Caco-2 (cell line): Measurements from ENCODE around the gene ITGAD. TPM values are rescaled to one million over a fixed set of nuclear protein-coding genes. Genes with fewer than 3 reads are reported as not detected.

Experiments used
- BruUV-seq: library from RNA; stranded (reverse); fragments of 400-500 nt; replicated peaks from 2 replicates; lab custom pipeline; 2021; lab: Mats Ljungman, UMichigan
- CTCF ChIA-PET: fragments of 300-600 bp; sonication (Branson Sonifier 250); formaldehyde crosslinking; loops from one replicate; lab custom pipeline; 2022; ENCODE audit warnings: antibody characterized with exemption; lab: Charles Lee
- POLR2A ChIA-PET: fragments of 300-600 bp; sonication (Branson Sonifier 250); formaldehyde crosslinking; loops from one replicate; lab custom pipeline; 2022; ENCODE audit warnings: antibody characterized with exemption; lab: Charles Lee
- DNase-seq, 2 experiments: peaks; one replicate each; pipeline versions ENCODE4 v3.0.0 to v3.0.0-alpha.2; 2020 to 2022
- H3K27me3 ChIP-seq: replicated peaks from 2 replicates; pipeline ENCODE4 v1.6.0; 2011; ENCODE audit warnings: low read length; ENCODE audit not compliant: control insufficient read depth, insufficient read depth
- H3K36me3 ChIP-seq: 2 replicates; pipeline ENCODE4 v1.5.1; 2011; ENCODE audit warnings: low read length; ENCODE audit not compliant: control insufficient read depth, insufficient read depth
- H3K4me1 ChIP-seq: fragments of 250-450 bp; sonication (Bioruptor Pico); 2 replicates; pipeline ENCODE4 v1.5.1; 2020; ENCODE audit warnings: mild to moderate bottlenecking
- H3K4me3 ChIP-seq: 2 replicates; pipeline ENCODE4 v1.5.1; 2011; ENCODE audit warnings: low read depth, mild to moderate bottlenecking, control low read depth, low read length
- H3K9me3 ChIP-seq: fragments of 250-450 bp; sonication (Bioruptor Pico); 2 replicates; pipeline ENCODE4 v1.5.1; 2020; ENCODE audit warnings: mild to moderate bottlenecking, moderate library complexity
- H3K27ac Mint-ChIP-seq: one replicate; pipeline ENCODE4 v1.8.0; 2022; ENCODE audit warnings: mixed read lengths; ENCODE audit not compliant: unreplicated experiment
- H3K27me3 Mint-ChIP-seq: one replicate; pipeline ENCODE4 v1.8.0; 2022; ENCODE audit warnings: mixed read lengths; ENCODE audit not compliant: insufficient read depth, unreplicated experiment
- H3K36me3 Mint-ChIP-seq: one replicate; pipeline ENCODE4 v1.8.0; 2022; ENCODE audit warnings: mild to moderate bottlenecking, mixed read lengths; ENCODE audit not compliant: insufficient read depth, unreplicated experiment
- H3K4me1 Mint-ChIP-seq: one replicate; pipeline ENCODE4 v1.8.0; 2022; ENCODE audit warnings: low read depth, mixed read lengths; ENCODE audit not compliant: unreplicated experiment
- H3K4me3 Mint-ChIP-seq: one replicate; pipeline ENCODE4 v1.8.0; 2022; ENCODE audit warnings: mild to moderate bottlenecking, moderate library complexity, mixed read lengths; ENCODE audit not compliant: unreplicated experiment
- H3K9me3 Mint-ChIP-seq: one replicate; pipeline ENCODE4 v1.8.0; 2022; ENCODE audit warnings: mixed read lengths; ENCODE audit not compliant: unreplicated experiment
- intact Hi-C: fragments of 100-400 bp; cut with micrococcal nuclease; formaldehyde crosslinking; loops from one replicate; pipeline ENCODE4 v1.10.0; 2022; ENCODE audit not compliant: unreplicated experiment
- total RNA-seq: library from RNA; stranded (reverse); gene quantifications from 2 replicates; pipeline ENCODE4 v1.2.3, GENCODE V29; 2022
- TF ChIP-seq, protein P1 (sequence below), 2 experiments: fragments of 200-600 bp in 1 of 2; IDR thresholded peaks; 1 replicate in 1 of 2; 2 replicates in 1 of 2; pipeline versions ENCODE4 v1.5.1 to v1.8.0; 2011 to 2022; ENCODE audit warnings: antibody characterized with exemption in 1 of 2, control low read depth in 1 of 2, inconsistent platforms in 1 of 2, low read depth in 1 of 2, low read length in 1 of 2, mild to moderate bottlenecking in 1 of 2, moderate library complexity in 1 of 2; ENCODE audit not compliant: insufficient read depth in 1 of 2, severe bottlenecking in 1 of 2, unreplicated experiment in 1 of 2

ITGAD gene
- total RNA-seq, 1 experiment from 2014 or later = not detected

DNA sequence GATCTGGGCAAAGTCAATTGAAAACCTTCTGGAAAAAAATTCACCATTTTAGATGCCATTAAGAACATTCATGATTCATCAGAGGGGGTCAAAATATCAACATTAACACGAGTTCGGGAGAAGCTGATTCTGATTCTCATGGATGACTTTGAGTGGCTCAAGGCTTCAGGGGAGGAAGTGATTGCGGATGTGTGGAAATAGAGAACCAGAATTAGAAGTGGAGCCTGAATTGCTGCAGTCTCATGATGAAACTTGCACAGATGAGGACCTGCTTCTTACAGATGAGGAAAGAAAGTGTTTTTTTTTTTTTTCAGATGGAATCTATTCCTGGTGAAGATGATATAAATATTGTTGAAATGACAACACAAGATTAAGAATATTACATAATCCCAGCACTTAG is 25.3 kb upstream of the ITGAD start:
- no peaks in the 10 kb centered on the region for H3K9me3 Mint-ChIP-seq
- Histone ChIP-seq H3K4me3 (no peak overlapping the region), H3K27me3 (no peaks in the 10 kb centered on the region), H3K4me1 (no peaks in the 10 kb centered on the region), H3K9me3 (no peaks in the 10 kb centered on the region), H3K36me3 (no peaks in the 10 kb centered on the region)
- H3K36me3 Mint-ChIP-seq = no peaks in the 10 kb centered on the region
- TF ChIP-seq, protein P1, sequence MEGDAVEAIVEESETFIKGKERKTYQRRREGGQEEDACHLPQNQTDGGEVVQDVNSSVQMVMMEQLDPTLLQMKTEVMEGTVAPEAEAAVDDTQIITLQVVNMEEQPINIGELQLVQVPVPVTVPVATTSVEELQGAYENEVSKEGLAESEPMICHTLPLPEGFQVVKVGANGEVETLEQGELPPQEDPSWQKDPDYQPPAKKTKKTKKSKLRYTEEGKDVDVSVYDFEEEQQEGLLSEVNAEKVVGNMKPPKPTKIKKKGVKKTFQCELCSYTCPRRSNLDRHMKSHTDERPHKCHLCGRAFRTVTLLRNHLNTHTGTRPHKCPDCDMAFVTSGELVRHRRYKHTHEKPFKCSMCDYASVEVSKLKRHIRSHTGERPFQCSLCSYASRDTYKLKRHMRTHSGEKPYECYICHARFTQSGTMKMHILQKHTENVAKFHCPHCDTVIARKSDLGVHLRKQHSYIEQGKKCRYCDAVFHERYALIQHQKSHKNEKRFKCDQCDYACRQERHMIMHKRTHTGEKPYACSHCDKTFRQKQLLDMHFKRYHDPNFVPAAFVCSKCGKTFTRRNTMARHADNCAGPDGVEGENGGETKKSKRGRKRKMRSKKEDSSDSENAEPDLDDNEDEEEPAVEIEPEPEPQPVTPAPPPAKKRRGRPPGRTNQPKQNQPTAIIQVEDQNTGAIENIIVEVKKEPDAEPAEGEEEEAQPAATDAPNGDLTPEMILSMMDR (IDR thresholded peaks at IDR 0.05; ENCODE audit: insufficient read depth in 1 of 2, low read depth in 1 of 2, low read length in 1 of 2, severe bottlenecking in 1 of 2, unreplicated experiment in 1 of 2) = no peak
- H3K27me3 Mint-ChIP-seq = peaks cover 3% of the 10 kb centered on the region
- no peak for DNase-seq
- H3K4me1 Mint-ChIP-seq = no peaks in the 10 kb centered on the region
- ChIA-PET POLR2A (no interaction called here), CTCF (interaction anchor here (0.6 kb wide), 1 partner anchor 506 kb away, joined by 6 read pairs; the partner anchor contains the start of gene ZNF267)
- intact Hi-C loops = no loop called here
- no TSS peak for BruUV-seq
- no peak overlapping the region for H3K27ac Mint-ChIP-seq
- H3K4me3 Mint-ChIP-seq = no peak overlapping the region

DNA sequence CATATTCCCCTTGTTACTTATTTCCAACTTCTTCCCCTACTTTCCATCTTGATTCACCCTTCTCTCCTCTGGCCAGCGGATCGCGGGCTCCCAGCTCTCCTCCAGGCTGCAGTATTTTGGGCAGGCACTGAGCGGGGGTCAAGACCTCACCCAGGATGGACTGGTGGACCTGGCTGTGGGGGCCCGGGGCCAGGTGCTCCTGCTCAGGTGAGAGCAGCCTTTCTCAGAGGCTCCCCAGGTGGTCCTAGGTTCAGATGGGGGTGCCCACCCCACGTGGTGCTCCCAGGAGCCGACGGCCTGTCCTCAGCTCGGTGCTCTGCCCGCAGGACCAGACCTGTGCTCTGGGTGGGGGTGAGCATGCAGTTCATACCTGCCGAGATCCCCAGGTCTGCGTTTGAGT is 22.1 kb upstream of the ITGAD start:
- Histone ChIP-seq H3K4me1 (no peaks in the 10 kb centered on the region), H3K36me3 (no peaks in the 10 kb centered on the region), H3K27me3 (no peaks in the 10 kb centered on the region), H3K9me3 (no peaks in the 10 kb centered on the region), H3K4me3 (no peak overlapping the region)
- POLR2A ChIA-PET = no interaction called here
- BruUV-seq = no TSS peak
- no peaks in the 10 kb centered on the region for H3K9me3 Mint-ChIP-seq
- H3K4me3 Mint-ChIP-seq = no peak overlapping the region
- H3K27me3 Mint-ChIP-seq = peaks cover 3% of the 10 kb centered on the region
- intact Hi-C loops = no loop called here
- TF ChIP-seq, protein P1 (IDR thresholded peaks at IDR 0.05; ENCODE audit: insufficient read depth in 1 of 2, low read depth in 1 of 2, low read length in 1 of 2, severe bottlenecking in 1 of 2, unreplicated experiment in 1 of 2) = no peak
- CTCF ChIA-PET = no interaction called here
- H3K27ac Mint-ChIP-seq = no peak overlapping the region
- H3K4me1 Mint-ChIP-seq = no peaks in the 10 kb centered on the region
- no peak for DNase-seq
- no peaks in the 10 kb centered on the region for H3K36me3 Mint-ChIP-seq

DNA sequence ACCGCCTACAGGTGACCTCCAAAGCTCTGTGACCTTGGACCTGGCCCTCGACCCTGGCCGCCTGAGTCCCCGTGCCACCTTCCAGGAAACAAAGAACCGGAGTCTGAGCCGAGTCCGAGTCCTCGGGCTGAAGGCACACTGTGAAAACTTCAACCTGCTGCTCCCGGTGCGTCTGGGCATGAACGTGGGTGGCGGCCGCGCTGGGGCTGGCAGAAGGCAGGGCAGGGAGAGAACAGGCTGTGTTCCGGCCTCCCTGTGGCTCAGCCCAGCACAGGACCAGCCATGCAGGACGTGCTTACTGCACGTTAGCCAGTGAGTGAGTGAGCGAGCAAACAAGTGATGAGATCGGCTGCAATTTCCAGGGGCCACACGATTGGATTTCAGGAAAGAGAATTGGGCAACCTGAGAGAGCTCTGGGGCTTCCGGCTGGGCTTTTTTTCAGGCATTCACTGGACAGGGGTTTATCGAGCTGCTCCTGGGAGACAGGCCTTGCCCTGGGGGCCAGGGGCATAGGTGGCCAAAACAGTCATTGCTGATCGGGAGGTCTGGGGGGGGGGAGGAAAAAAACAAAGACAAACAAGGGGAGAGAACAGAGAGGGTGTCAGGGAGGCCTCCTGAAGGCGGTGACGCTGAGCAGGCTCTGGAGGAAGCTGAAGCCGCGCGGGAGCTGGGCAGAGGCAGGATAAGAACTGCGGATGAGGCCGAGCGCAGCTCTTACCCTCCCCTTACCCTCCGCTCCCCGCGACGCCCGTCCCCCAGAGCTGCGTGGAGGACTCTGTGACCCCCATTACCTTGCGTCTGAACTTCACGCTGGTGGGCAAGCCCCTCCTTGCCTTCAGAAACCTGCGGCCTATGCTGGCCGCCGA is 21.3 kb upstream of the ITGAD start:
- ChIA-PET CTCF (no interaction called here), POLR2A (no interaction called here)
- Mint-ChIP-seq H3K4me3 (no peak overlapping the region), H3K36me3 (no peaks in the 10 kb centered on the region), H3K27me3 (peaks cover 3% of the 10 kb centered on the region), H3K27ac (no peak overlapping the region), H3K9me3 (no peaks in the 10 kb centered on the region), H3K4me1 (no peaks in the 10 kb centered on the region)
- intact Hi-C loops = no loop called here
- no peak for DNase-seq
- Histone ChIP-seq H3K9me3 (no peaks in the 10 kb centered on the region), H3K36me3 (no peaks in the 10 kb centered on the region), H3K27me3 (no peaks in the 10 kb centered on the region), H3K4me3 (no peak overlapping the region), H3K4me1 (no peaks in the 10 kb centered on the region)
- TF ChIP-seq, protein P1 (IDR thresholded peaks at IDR 0.05; ENCODE audit: insufficient read depth in 1 of 2, low read depth in 1 of 2, low read length in 1 of 2, severe bottlenecking in 1 of 2, unreplicated experiment in 1 of 2) = no peak
- BruUV-seq = no TSS peak
